H1 (cell line): Measurements from ENCODE around the gene CHRNA4. TPM values are rescaled to one million over a fixed set of nuclear protein-coding genes. Genes with fewer than 3 reads are reported as not detected.

Experiments
- CTCF ChIA-PET: fragments of 300-600 bp; sonication (Branson Sonifier 250); formaldehyde crosslinking; loops from one replicate; lab custom pipeline; 2021; ENCODE audit not compliant: partially characterized antibody; lab: Charles Lee
- POLR2A ChIA-PET: fragments of 300-600 bp; sonication (Branson Sonifier 250); formaldehyde crosslinking; loops from one replicate; lab custom pipeline; 2021; ENCODE audit warnings: inconsistent platforms; ENCODE audit not compliant: partially characterized antibody; lab: Charles Lee
- DNase-seq, 2 experiments: peaks; one replicate each; pipeline versions ENCODE4 v3.0.0 to v3.0.0-alpha.2; 2010 to 2022; ENCODE audit warnings: low spot score in 2 of 2, low read depth in 1 of 2, mixed read lengths in 1 of 2
- FAIRE-seq: peaks from 2 replicates; lab custom pipeline; 2011; peaks lifted over from hg19 to GRCh38; lab: Jason Lieb, UNC
- H2AFZ ChIP-seq: 2 replicates; pipeline ENCODE4 v1.8.1; 2012; ENCODE audit warnings: low read length, inconsistent platforms
- H2AK5ac ChIP-seq: 2 replicates; pipeline ENCODE4 v1.6.1; 2013; ENCODE audit warnings: low read depth, low read length
- H2BK120ac ChIP-seq: replicated peaks from 2 replicates; pipeline ENCODE3; 2013; ENCODE audit warnings: low read depth, low read length, inconsistent platforms
- H2BK12ac ChIP-seq: 2 replicates; pipeline ENCODE4 v1.6.1; 2013; ENCODE audit warnings: low read depth, low read length
- H2BK15ac ChIP-seq: 2 replicates; pipeline ENCODE4 v1.6.1; 2013; ENCODE audit warnings: low read length
- H2BK20ac ChIP-seq: 2 replicates; pipeline ENCODE4 v1.6.1; 2013; ENCODE audit warnings: low read length
- H2BK5ac ChIP-seq: 2 replicates; pipeline ENCODE4 v1.6.1; 2013; ENCODE audit warnings: low read depth, low read length
- H3K14ac ChIP-seq: 2 replicates; pipeline ENCODE4 v1.6.1; 2013; ENCODE audit warnings: inconsistent platforms; ENCODE audit not compliant: insufficient read length
- H3K18ac ChIP-seq: 2 replicates; pipeline ENCODE4 v1.6.1; 2013; ENCODE audit warnings: low read length; ENCODE audit errors: extremely low read depth
- H3K23ac ChIP-seq: 2 replicates; pipeline ENCODE4 v1.6.1; 2013; ENCODE audit warnings: inconsistent platforms; ENCODE audit not compliant: insufficient read length
- H3K23me2 ChIP-seq: 2 replicates; pipeline ENCODE4 v1.6.1; 2013; ENCODE audit warnings: low read depth, low read length
- H3K27ac ChIP-seq: 2 replicates; pipeline ENCODE4 v1.6.1; 2011; ENCODE audit warnings: low read depth, low read length, inconsistent platforms
- H3K27me3 ChIP-seq, 4 experiments: replicated peaks in 1 of 4; 1 replicate in 1 of 4; 2 replicates in 3 of 4; pipeline versions ENCODE4 v1.6.1 to v1.8.1; 2011 to 2013; ENCODE audit warnings: low read length in 3 of 4, mild to moderate bottlenecking in 3 of 4, inconsistent platforms in 2 of 4, mixed read lengths in 2 of 4, moderate library complexity in 1 of 4; ENCODE audit not compliant: control insufficient read depth in 3 of 4, insufficient read depth in 3 of 4; ENCODE audit errors: extremely low read depth in 1 of 4
- H3K36me3 ChIP-seq, 4 experiments: 2 replicates each; pipeline versions ENCODE4 v1.6.1 to v1.8.1; 2011 to 2013; ENCODE audit warnings: mild to moderate bottlenecking in 4 of 4, low read length in 3 of 4, moderate library complexity in 2 of 4, control low read depth in 1 of 4, inconsistent platforms in 1 of 4; ENCODE audit not compliant: insufficient read depth in 4 of 4, control insufficient read depth in 2 of 4
- H3K4ac ChIP-seq: replicated peaks from 2 replicates; pipeline ENCODE3; 2013; ENCODE audit warnings: low read length, low read depth, mixed read lengths, inconsistent platforms; ENCODE audit not compliant: insufficient read length
- H3K4me1 ChIP-seq, 4 experiments: replicated peaks in 1 of 4; 1 replicate in 1 of 4; 2 replicates in 3 of 4; pipeline versions ENCODE4 v1.6.1 to v1.8.1; 2011 to 2013; ENCODE audit warnings: low read length in 3 of 4, inconsistent platforms in 2 of 4, mixed read lengths in 1 of 4; ENCODE audit not compliant: insufficient read depth in 4 of 4, control insufficient read depth in 3 of 4
- H3K4me2 ChIP-seq, 2 experiments: 2 replicates each; pipeline versions ENCODE4 v1.6.1 to v1.8.1; 2011 to 2013; ENCODE audit warnings: low read depth in 2 of 2, low read length in 2 of 2, control low read depth in 1 of 2, inconsistent platforms in 1 of 2, mild to moderate bottlenecking in 1 of 2; ENCODE audit not compliant: insufficient read depth in 1 of 2
- H3K4me3 ChIP-seq, 4 experiments: fragments of 200-600, 300-600 bp in 1 of 4; sonication (generic), shearing (Covaris generic), sonication (Bioruptor Twin) in 1 of 4; 2 replicates each; pipeline versions ENCODE4 v1.5.1 to v1.8.1; 2011 to 2016; ENCODE audit warnings: low read length in 4 of 4, low read depth in 3 of 4, control low read depth in 2 of 4, inconsistent platforms in 2 of 4, mild to moderate bottlenecking in 2 of 4, mixed read lengths in 1 of 4, moderate library complexity in 1 of 4; ENCODE audit not compliant: insufficient read depth in 2 of 4; ENCODE audit errors: extremely low read depth in 1 of 4
- H3K56ac ChIP-seq: replicated peaks from 2 replicates; pipeline ENCODE3; 2013; ENCODE audit warnings: low read depth, mild to moderate bottlenecking, mixed read lengths, low read length, inconsistent platforms; ENCODE audit not compliant: insufficient read length
- H3K79me1 ChIP-seq: 2 replicates; pipeline ENCODE4 v1.6.1; 2013; ENCODE audit warnings: low read depth, low read length, control low read depth
- H3K79me2 ChIP-seq, 2 experiments: 2 replicates each; pipeline versions ENCODE4 v1.6.1 to v1.8.1; 2012 to 2013; ENCODE audit warnings: low read length in 2 of 2, mild to moderate bottlenecking in 2 of 2, inconsistent platforms in 1 of 2; ENCODE audit not compliant: insufficient read depth in 2 of 2, control insufficient read depth in 1 of 2
- H3K9ac ChIP-seq, 4 experiments: replicated peaks in 1 of 4; 1 replicate in 1 of 4; 2 replicates in 3 of 4; pipeline versions ENCODE4 v1.6.1 to v1.8.1; 2011 to 2013; ENCODE audit warnings: low read depth in 3 of 4, low read length in 3 of 4, control low read depth in 2 of 4, mild to moderate bottlenecking in 2 of 4, moderate library complexity in 2 of 4, inconsistent platforms in 1 of 4; ENCODE audit errors: extremely low read depth in 1 of 4
- H3K9me3 ChIP-seq, 2 experiments: 2 replicates each; pipeline versions ENCODE4 v1.6.1 to v1.8.1; 2012 to 2013; ENCODE audit warnings: mild to moderate bottlenecking in 2 of 2, moderate library complexity in 2 of 2, control low read depth in 1 of 2, inconsistent platforms in 1 of 2, low read depth in 1 of 2, low read length in 1 of 2, mixed read lengths in 1 of 2; ENCODE audit not compliant: insufficient read depth in 2 of 2
- H4K20me1 ChIP-seq, 2 experiments: replicated peaks in 1 of 2; 2 replicates each; pipeline versions ENCODE3 to v1.8.1; 2011 to 2013; ENCODE audit warnings: inconsistent platforms in 2 of 2, low read length in 2 of 2, mild to moderate bottlenecking in 1 of 2; ENCODE audit not compliant: insufficient read depth in 2 of 2, control insufficient read depth in 1 of 2
- H4K5ac ChIP-seq: 2 replicates; pipeline ENCODE4 v1.6.1; 2013; ENCODE audit warnings: low read length, low read depth, mixed read lengths, inconsistent platforms; ENCODE audit not compliant: insufficient read length
- H4K8ac ChIP-seq: 2 replicates; pipeline ENCODE4 v1.8.0; 2013; ENCODE audit warnings: mild to moderate bottlenecking, moderate library complexity, low read length, inconsistent platforms; ENCODE audit not compliant: insufficient read depth; ENCODE audit errors: extremely low read depth
- H4K91ac ChIP-seq: replicated peaks from 2 replicates; pipeline ENCODE3; 2013; ENCODE audit warnings: low read length, mixed read lengths, inconsistent platforms; ENCODE audit not compliant: insufficient read length
- CBX5 ChIP-seq: fragments of 300-800, 300-1000 bp; sonication (generic); IDR thresholded peaks from 2 replicates; pipeline ENCODE4 v1.7.1; 2016; ENCODE audit warnings: antibody characterized with exemption, low read length, low read depth
- CREB1 ChIP-seq: IDR thresholded peaks from 2 replicates; pipeline ENCODE4 v1.6.1; 2012; ENCODE audit warnings: inconsistent platforms
- KDM4A ChIP-seq: IDR thresholded peaks from one replicate; pipeline ENCODE4 v1.7.1; 2012; ENCODE audit warnings: low read depth, mild to moderate bottlenecking, moderate library complexity, low read length, inconsistent platforms; ENCODE audit not compliant: severe bottlenecking
- KDM5A ChIP-seq: fragments of 200-600 bp; IDR thresholded peaks from 2 replicates; pipeline ENCODE4 v1.7.1; 2012; ENCODE audit warnings: mild to moderate bottlenecking, low read length, inconsistent platforms, mixed read lengths
- PHF8 ChIP-seq: fragments of 200-600 bp; sonication (generic); conservative IDR thresholded peaks from 2 replicates; pipeline ENCODE4 v1.7.1; 2012; ENCODE audit warnings: low read depth, mild to moderate bottlenecking, inconsistent platforms, low read length, moderate library complexity
- RBBP5 ChIP-seq: IDR thresholded peaks from 2 replicates; pipeline ENCODE4 v1.7.1; 2012; ENCODE audit warnings: low read depth, mild to moderate bottlenecking, inconsistent platforms, low read length, moderate library complexity, borderline replicate concordance
- TCF12 ChIP-seq: IDR thresholded peaks from 2 replicates; pipeline ENCODE4 v1.6.1; 2011; ENCODE audit warnings: low read depth, mild to moderate bottlenecking, low read length
- YY1 ChIP-seq: IDR thresholded peaks from 2 replicates; pipeline ENCODE4 v1.6.1; 2011; ENCODE audit warnings: low read depth, mild to moderate bottlenecking, low read length
- ZNF274 ChIP-seq: IDR thresholded peaks from 2 replicates; pipeline ENCODE4 v1.7.0; 2012; ENCODE audit warnings: low read length, borderline replicate concordance; ENCODE audit errors: extremely low read depth
- WGBS, 2 experiments: shearing (Covaris generic) in 1 of 2; methylation state at CpG; one replicate each; pipeline versions ENCODE4 v1.1.6 to v1.1.7; 2013 to 2015; ENCODE audit warnings: low lambda C conversion rate in 2 of 2, mixed read lengths in 2 of 2, inconsistent platforms in 1 of 2, low coverage in 1 of 2, missing lambda C conversion rate in 1 of 2; ENCODE audit not compliant: insufficient replicate concordance in 2 of 2, insufficient coverage in 1 of 2, insufficient read length in 1 of 2; ENCODE audit errors: extremely low coverage in 1 of 2, missing lambda C conversion rate in 1 of 2; 5-methylcytosine and 5-hydroxymethylcytosine counted together
- polyA plus RNA-seq, 7 experiments: library from polyadenylated mRNA; depleted of rRNA in 3 of 7; stranded (reverse) in 5 of 7; unstranded in 2 of 7; fragments of >200 nt in 5 of 7; fragments of 200-250 nt in 2 of 7; gene quantifications; 1 replicate in 5 of 7; 2 replicates in 1 of 7; 4 replicates in 1 of 7; pipeline versions ENCODE4 v1.2.1 to v1.2.3, GENCODE V29; 2011 to 2013; ENCODE audit warnings: missing spikeins in 2 of 7, mixed read lengths in 2 of 7
- total RNA-seq: library from RNA; stranded (reverse); fragmentation: NEBNext Ultra II Directional; extraction: Animal tissue kit (Norgen Biotek cat#: 25700); gene quantifications from 2 replicates; pipeline ENCODE4 v1.2.1, GENCODE V29; 2021

CHRNA4 gene
- total and polyA plus RNA-seq, 2 of the 8 experiments (the other 6 are each of a cell fraction or from before 2014, with no cell fraction given) = 4.3 to 5.7 TPM

DNA sequence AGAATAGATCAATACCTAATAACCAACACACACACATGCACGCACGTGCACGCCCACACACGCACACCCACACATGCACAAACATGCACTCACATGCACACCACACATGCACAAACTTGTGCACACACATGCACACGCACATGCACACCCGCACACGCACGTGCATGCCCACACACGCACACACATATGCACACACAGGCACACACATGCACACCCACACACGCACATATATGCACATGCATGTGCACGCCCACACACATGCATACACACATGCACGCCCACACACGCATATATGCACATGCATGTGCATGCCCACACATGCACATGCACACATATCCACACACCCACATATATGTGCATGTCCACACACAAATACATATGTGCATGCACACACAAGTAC is 26.2 kb upstream of the CHRNA4 start:
- Histone ChIP-seq H2AK5ac (0 out of 2 replicates have a peak overlapping the region, but pooled peaks have one; percentile 39), H3K14ac (peak overlapping the region; percentile 77), H3K27ac (no peak overlapping the region), H2BK120ac (no peak overlapping the region), H3K79me2 (no peaks in the 10 kb centered on the region), H4K5ac (no peak overlapping the region), H3K36me3 (no peaks in the 10 kb centered on the region; a peak in 1 of 8 replicates), H3K4ac (peak overlapping the region; percentile 85), H2AFZ (no peak overlapping the region), H2BK5ac (peak overlapping the region; percentile 44; the same call in 1 of the 2 replicates), H4K91ac (peak overlapping the region; percentile 74), H3K23ac (peak overlapping the region; percentile 92), H3K27me3 (no peaks in the 10 kb centered on the region), H2BK12ac (peak overlapping the region; percentile 76; the same call in 1 of the 2 replicates), H3K4me1 (no peaks in the 10 kb centered on the region; a peak in 1 of 7 replicates), H3K4me2 (peak overlapping the region in 1 of 2 experiments; percentile 8; a peak in 1 of 4 replicates), H2BK20ac (peak overlapping the region; percentile 38; the same call in 1 of the 2 replicates), H3K18ac (no peak overlapping the region), H4K8ac (no peak overlapping the region; the same call in 1 of the 2 replicates), H4K20me1 (peaks cover 0 to 3% of the 10 kb centered on the region in 2 experiments), H2BK15ac (0 out of 2 replicates have a peak overlapping the region, but pooled peaks have one; percentile 1), H3K4me3 (no peak overlapping the region), H3K9me3 (peaks cover 28 to 36% of the 10 kb centered on the region in 2 experiments), H3K79me1 (no peaks in the 10 kb centered on the region; the same call in 1 of the 2 replicates), H3K23me2 (0 out of 2 replicates have a peak, but pooled peaks cover 2% of the 10 kb centered on the region), H3K56ac (no peak overlapping the region), H3K9ac (no peak overlapping the region; a peak in 1 of 7 replicates)
- FAIRE-seq (no peak), DNase-seq (no peak)
- 91% methylated on average over 13 of the region's 13 CpGs; no CpG with 5 or more reads in 1 of the 2 experiments for WGBS, 2 experiments
- ChIA-PET POLR2A (no interaction called here), CTCF (no interaction called here)
- TF ChIP-seq KDM5A (no peak), PHF8 (no peak), YY1 (no peak), CREB1 (no peak), ZNF274 (no peak), CBX5 (no peak), KDM4A (no peak), TCF12 (no peak), RBBP5 (no peak)
